Naive thymus-derived CD4-positive, alpha-beta T cell (primary cell): Measurements from ENCODE around the gene INSL3. TPM values are rescaled to one million over a fixed set of nuclear protein-coding genes. Genes with fewer than 3 reads are reported as not detected.
"Not testable (repeated sequence)": the region's sequence is repeated elsewhere in the genome, so short reads cannot be mapped to it uniquely, and the experiment has no call there.

Experiments used
- ATAC-seq: fragments of 150-1000 bp; cut with Tn5 transposase; 2 replicates; pipeline ENCODE4 v1.10.0; 2021; ENCODE audit warnings: mild to moderate bottlenecking, moderate library complexity
- CTCF ChIA-PET: fragments of 350-600 bp; sonication (Branson Sonifier 250); formaldehyde crosslinking; loops from one replicate; lab custom pipeline; 2021; ENCODE audit warnings: antibody characterized with exemption; lab: Charles Lee
- POLR2A ChIA-PET: fragments of 350-600 bp; sonication (Branson Sonifier 250); formaldehyde crosslinking; loops from one replicate; lab custom pipeline; 2021; ENCODE audit warnings: antibody characterized with exemption, inconsistent platforms; lab: Charles Lee
- DNase-seq, 9 donors: peaks; one replicate each; pipeline versions ENCODE4 v3.0.0 to v3.0.0-alpha.2; 2020 to 2022; ENCODE audit warnings: mixed read lengths in 1 of 9
- H3K27ac ChIP-seq: one replicate; pipeline ENCODE4 v1.7.0; 2013; ENCODE audit warnings: mild to moderate bottlenecking, low read depth, low read length, moderate library complexity
- H3K27me3 ChIP-seq, 2 donors: one replicate each; pipeline ENCODE4 v1.7.0; 2013; ENCODE audit warnings: low read length in 2 of 2, mild to moderate bottlenecking in 2 of 2, moderate library complexity in 2 of 2; ENCODE audit not compliant: control insufficient read depth in 2 of 2, insufficient read depth in 2 of 2
- H3K36me3 ChIP-seq, 3 experiments: 1 replicate in 2 of 3; 2 replicates in 1 of 3; pipeline ENCODE4 v1.7.0; 2013; ENCODE audit warnings: low read length in 3 of 3, mild to moderate bottlenecking in 3 of 3, moderate library complexity in 1 of 3; ENCODE audit not compliant: insufficient read depth in 3 of 3, control insufficient read depth in 2 of 3
- H3K4me1 ChIP-seq, 2 donors: one replicate each; pipeline ENCODE4 v1.7.0; 2013; ENCODE audit warnings: low read length in 2 of 2, mild to moderate bottlenecking in 2 of 2, moderate library complexity in 1 of 2; ENCODE audit not compliant: control insufficient read depth in 2 of 2, insufficient read depth in 2 of 2
- H3K4me3 ChIP-seq: 2 replicates; pipeline ENCODE4 v1.7.0; 2013; ENCODE audit warnings: mild to moderate bottlenecking, low read length
- H3K9me3 ChIP-seq, 3 experiments: 1 replicate in 2 of 3; 2 replicates in 1 of 3; pipeline ENCODE4 v1.7.0; 2013; ENCODE audit warnings: low read length in 3 of 3; ENCODE audit not compliant: control insufficient read depth in 2 of 3
- H3K27ac Mint-ChIP-seq, 9 donors: one replicate each; pipeline ENCODE4 v1.8.0; 2020 to 2022; ENCODE audit warnings: mixed read lengths in 9 of 9, mild to moderate bottlenecking in 8 of 9, moderate library complexity in 5 of 9, inconsistent platforms in 2 of 9
- H3K27me3 Mint-ChIP-seq, 5 donors: one replicate each; pipeline ENCODE4 v1.8.0; 2021 to 2022; ENCODE audit warnings: mixed read lengths in 5 of 5, mild to moderate bottlenecking in 1 of 5
- H3K36me3 Mint-ChIP-seq, 5 donors: one replicate each; pipeline ENCODE4 v1.8.0; 2020 to 2022; ENCODE audit warnings: mixed read lengths in 5 of 5, mild to moderate bottlenecking in 3 of 5, inconsistent platforms in 1 of 5
- H3K4me1 Mint-ChIP-seq, 7 donors: one replicate each; pipeline ENCODE4 v1.8.0; 2020 to 2022; ENCODE audit warnings: mixed read lengths in 7 of 7, mild to moderate bottlenecking in 3 of 7, inconsistent platforms in 1 of 7
- H3K4me3 Mint-ChIP-seq, 10 donors: one replicate each; pipeline ENCODE4 v1.8.0; 2020 to 2022; ENCODE audit warnings: mild to moderate bottlenecking in 10 of 10, mixed read lengths in 10 of 10, moderate library complexity in 6 of 10, inconsistent platforms in 2 of 10
- H3K9me3 Mint-ChIP-seq, 11 donors: one replicate each; pipeline ENCODE4 v1.8.0; 2020 to 2022; ENCODE audit warnings: mixed read lengths in 11 of 11, mild to moderate bottlenecking in 4 of 11, inconsistent platforms in 1 of 11, moderate library complexity in 1 of 11
- intact Hi-C, 2 donors: fragments of 100-400 bp; cut with micrococcal nuclease; formaldehyde crosslinking; loops; one replicate each; pipeline ENCODE4 v1.15.1; 2023
- polyA plus RNA-seq, 2 donors: library from polyadenylated mRNA; unstranded; fragments of 300-500 nt; fragmentation: Illumina TruSeq; gene quantifications; one replicate each; pipeline ENCODE4 v1.2.3, GENCODE V29; 2021
- total RNA-seq, 6 experiments: library from RNA in 5 of 6; stranded (reverse) in 5 of 6; gene quantifications; 1 replicate in 5 of 6; 2 replicates in 1 of 6; pipeline ENCODE4 v1.2.3 and lab custom pipeline; 2021 to 2026

INSL3 gene
- total and polyA plus RNA-seq, 7 experiments from 2014 or later, result 2.0 to 11.1 (median 6.2) TPM

GRCh38 chr19:17778251-17778967, 42.9 kb downstream of the INSL3 start:
- H3K36me3 Mint-ChIP-seq, result peaks cover 10 to 30% (median 11%) of the 10 kb centered on the region in 5 donors
- no peaks in the 10 kb centered on the region for H3K27me3 Mint-ChIP-seq
- H3K9me3 Mint-ChIP-seq, result no peaks in the 10 kb centered on the region
- peaks cover 5 to 16% (median 12%) of the 10 kb centered on the region in 7 donors for H3K4me1 Mint-ChIP-seq
- ATAC-seq, result peak; percentile 83
- H3K4me3 ChIP-seq, result no peak overlapping the region
- H3K36me3 ChIP-seq, result peaks cover 0 to 71% (median 2%) of the 10 kb centered on the region in 3 experiments
- peak overlapping the region in 5 of 9 donors; percentile 42 to 81 (median 58) for H3K27ac Mint-ChIP-seq
- POLR2A ChIA-PET, result interaction anchor here (1.0 kb wide), 1 partner anchor 15 kb away, joined by 3 read pairs; no protein-coding TSS in a partner anchor
- no peak overlapping the region for H3K4me3 Mint-ChIP-seq
- intact Hi-C loops, result loop anchor here in 1 of 2 donors (1.0 kb wide), 1 partner anchor 31 kb away; no protein-coding TSS in a partner anchor
- CTCF ChIA-PET, result interaction anchor here (0.6 kb wide), 1 partner anchor 487 kb away, joined by 3 read pairs; no protein-coding TSS in a partner anchor
- H3K9me3 ChIP-seq, result no peaks in the 10 kb centered on the region
- H3K4me1 ChIP-seq, result no peaks in the 10 kb centered on the region
- H3K27me3 ChIP-seq, result no peaks in the 10 kb centered on the region
- peak overlapping the region; percentile 17 for H3K27ac ChIP-seq
- DNase-seq, result peak in 1 of 9 donors; percentile 44

- H3K9me3 Mint-ChIP-seq, H3K27ac ChIP-seq, H3K27me3 ChIP-seq, H3K27me3 Mint-ChIP-seq, ATAC-seq, H3K9me3 ChIP-seq, CTCF ChIA-PET, H3K4me3 Mint-ChIP-seq, DNase-seq, H3K4me1 ChIP-seq, H3K4me3 ChIP-seq: not testable (repeated sequence)
- intact Hi-C loops, result loop anchor here in 1 of 2 donors (1.0 kb wide), 1 partner anchor 31 kb away; no protein-coding TSS in a partner anchor
- H3K36me3 ChIP-seq, result peaks cover 0 to 73% (median 3%) of the 10 kb centered on the region in 3 experiments
- H3K36me3 Mint-ChIP-seq, result peaks cover 12 to 33% (median 16%) of the 10 kb centered on the region in 5 donors
- peak overlapping the region in 7 of 9 donors; percentile 21 to 76 (median 67) for H3K27ac Mint-ChIP-seq
- POLR2A ChIA-PET, result interaction anchor here (0.6 to 1.3 kb wide), 3 partner anchors 15 to 538 kb away, joined by 3 read pairs; no protein-coding TSS in a partner anchor
- peaks cover 5 to 16% (median 12%) of the 10 kb centered on the region in 7 donors for H3K4me1 Mint-ChIP-seq
These were observed 43.5 kb downstream of the INSL3 start for GRCh38 chr19:17777840-17778239.

GRCh38 chr19:17775991-17776803, 45.1 kb downstream of the INSL3 start:
- Mint-ChIP-seq H3K4me1 (peaks cover 0 to 18% (median 9%) of the 10 kb centered on the region in 7 donors), H3K36me3 (peaks cover 13 to 34% (median 18%) of the 10 kb centered on the region in 5 donors), H3K9me3 (no peaks in the 10 kb centered on the region), H3K4me3 (peak overlapping the region in 1 of 10 donors; percentile 45), H3K27ac (peak overlapping the region in 1 of 9 donors; percentile 71), H3K27me3 (no peaks in the 10 kb centered on the region)
- Histone ChIP-seq H3K27ac (no peak overlapping the region), H3K27me3 (no peaks in the 10 kb centered on the region), H3K9me3 (no peaks in the 10 kb centered on the region), H3K36me3 (peaks cover 0 to 69% (median 3%) of the 10 kb centered on the region in 3 experiments), H3K4me1 (no peaks in the 10 kb centered on the region), H3K4me3 (no peak overlapping the region)
- ChIA-PET CTCF (interaction anchor here (0.6 kb wide), 1 partner anchor 80 kb away, joined by 3 read pairs; no protein-coding TSS in a partner anchor), POLR2A (no interaction called here)
- ATAC-seq (peak; percentile 33), DNase-seq (no peak)
- intact Hi-C loops, result loop anchor here in 1 of 2 donors (2.0 kb wide), 1 partner anchor 71 kb away; no protein-coding TSS in a partner anchor

GRCh38 chr19:17775245-17775927, 45.9 kb downstream of the INSL3 start:
- ChIA-PET POLR2A (no interaction called here), CTCF (interaction anchor here (1.2 kb wide), 2 partner anchors 26 to 71 kb away, joined by 4 to 6 read pairs; no protein-coding TSS in a partner anchor)
- Histone ChIP-seq H3K4me3 (no peak overlapping the region), H3K36me3 (peaks cover 0 to 72% (median 8%) of the 10 kb centered on the region in 3 experiments), H3K27ac (no peak overlapping the region), H3K9me3 (no peaks in the 10 kb centered on the region), H3K4me1 (no peaks in the 10 kb centered on the region), H3K27me3 (no peaks in the 10 kb centered on the region)
- Mint-ChIP-seq H3K36me3 (peaks cover 13 to 35% (median 18%) of the 10 kb centered on the region in 5 donors), H3K27ac (no peak overlapping the region), H3K9me3 (no peaks in the 10 kb centered on the region), H3K4me1 (peaks cover 0 to 18% (median 9%) of the 10 kb centered on the region in 7 donors), H3K27me3 (no peaks in the 10 kb centered on the region), H3K4me3 (no peak overlapping the region)
- DNase-seq (peak in 2 of 9 donors; percentile 25 to 38), ATAC-seq (peak; percentile 24)
- intact Hi-C loops, result loop anchor here in 1 of 2 donors (2.0 kb wide), 1 partner anchor 71 kb away; no protein-coding TSS in a partner anchor

- H3K36me3 ChIP-seq, result peaks cover 0 to 91% (median 11%) of the 10 kb centered on the region in 3 experiments
- no peak for DNase-seq
- no peaks in the 10 kb centered on the region for H3K27me3 Mint-ChIP-seq
- intact Hi-C loops, result no loop called here
- H3K27me3 ChIP-seq, result no peaks in the 10 kb centered on the region
- no peak overlapping the region for H3K4me3 ChIP-seq
- H3K4me3 Mint-ChIP-seq, result no peak overlapping the region
- ChIA-PET CTCF (interaction anchor here (1.0 kb wide), 1 partner anchor 87 kb away, joined by 3 read pairs; the partner anchor contains the start of gene RPL18A), POLR2A (interaction anchor here (0.8 to 1.3 kb wide), 2 partner anchors 39 to 53 kb away, joined by 3 to 4 read pairs; partner anchors contain the start of gene MAP1S)
- H3K27ac ChIP-seq, result no peak overlapping the region
- peaks cover 0 to 7% (median 0%) of the 10 kb centered on the region in 7 donors for H3K4me1 Mint-ChIP-seq
- H3K27ac Mint-ChIP-seq, result no peak overlapping the region
- ATAC-seq, result no peak
- no peaks in the 10 kb centered on the region for H3K9me3 Mint-ChIP-seq
- H3K4me1 ChIP-seq, result no peaks in the 10 kb centered on the region
- H3K36me3 Mint-ChIP-seq, result peaks cover 14 to 50% (median 19%) of the 10 kb centered on the region in 5 donors
- H3K9me3 ChIP-seq, result no peaks in the 10 kb centered on the region
These were observed 49.1 kb downstream of the INSL3 start for GRCh38 chr19:17772172-17772571.
